LNCaP clone FGC (cell line): ENCODE results near the gene CKAP2.

ENCODE experiments used
- DNase-seq: peaks from one replicate; pipeline ENCODE4 v3.0.0-alpha.2; 2011; ENCODE audit warnings: low read depth
- H3K4me3 ChIP-seq: 2 replicates; pipeline ENCODE4 v1.5.1; 2011; ENCODE audit warnings: mild to moderate bottlenecking, low read depth, low read length, control low read depth
- TF ChIP-seq, protein P1 (sequence below): IDR thresholded peaks from 2 replicates; pipeline ENCODE4 v1.5.1; 2012; ENCODE audit warnings: mild to moderate bottlenecking; ENCODE audit not compliant: control insufficient read depth, insufficient read depth; ENCODE audit errors: extremely low read depth

The CKAP2 gene

DNA sequence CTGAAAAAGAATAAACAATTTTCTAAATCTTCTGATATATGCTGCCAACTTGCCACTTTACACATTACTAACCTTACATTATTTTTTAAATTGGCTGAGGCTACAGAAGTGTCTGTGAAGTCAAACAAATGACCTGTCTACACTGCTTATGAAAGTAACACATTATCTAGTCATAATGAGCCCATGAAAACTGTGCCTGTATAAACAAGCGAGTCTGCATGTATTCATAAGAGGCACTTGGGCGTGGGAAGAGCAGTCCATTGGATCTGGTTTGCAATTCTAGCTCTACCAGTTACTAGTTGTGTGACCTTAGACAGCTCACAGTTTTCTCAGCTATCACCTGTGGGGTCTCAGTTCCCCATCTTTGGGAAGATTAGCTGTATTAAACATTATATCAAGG is 7.9 kb upstream of the CKAP2 start:
- H3K4me3 ChIP-seq, result no peak overlapping the region
- TF ChIP-seq, protein P1, sequence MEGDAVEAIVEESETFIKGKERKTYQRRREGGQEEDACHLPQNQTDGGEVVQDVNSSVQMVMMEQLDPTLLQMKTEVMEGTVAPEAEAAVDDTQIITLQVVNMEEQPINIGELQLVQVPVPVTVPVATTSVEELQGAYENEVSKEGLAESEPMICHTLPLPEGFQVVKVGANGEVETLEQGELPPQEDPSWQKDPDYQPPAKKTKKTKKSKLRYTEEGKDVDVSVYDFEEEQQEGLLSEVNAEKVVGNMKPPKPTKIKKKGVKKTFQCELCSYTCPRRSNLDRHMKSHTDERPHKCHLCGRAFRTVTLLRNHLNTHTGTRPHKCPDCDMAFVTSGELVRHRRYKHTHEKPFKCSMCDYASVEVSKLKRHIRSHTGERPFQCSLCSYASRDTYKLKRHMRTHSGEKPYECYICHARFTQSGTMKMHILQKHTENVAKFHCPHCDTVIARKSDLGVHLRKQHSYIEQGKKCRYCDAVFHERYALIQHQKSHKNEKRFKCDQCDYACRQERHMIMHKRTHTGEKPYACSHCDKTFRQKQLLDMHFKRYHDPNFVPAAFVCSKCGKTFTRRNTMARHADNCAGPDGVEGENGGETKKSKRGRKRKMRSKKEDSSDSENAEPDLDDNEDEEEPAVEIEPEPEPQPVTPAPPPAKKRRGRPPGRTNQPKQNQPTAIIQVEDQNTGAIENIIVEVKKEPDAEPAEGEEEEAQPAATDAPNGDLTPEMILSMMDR, result no peak

DNA sequence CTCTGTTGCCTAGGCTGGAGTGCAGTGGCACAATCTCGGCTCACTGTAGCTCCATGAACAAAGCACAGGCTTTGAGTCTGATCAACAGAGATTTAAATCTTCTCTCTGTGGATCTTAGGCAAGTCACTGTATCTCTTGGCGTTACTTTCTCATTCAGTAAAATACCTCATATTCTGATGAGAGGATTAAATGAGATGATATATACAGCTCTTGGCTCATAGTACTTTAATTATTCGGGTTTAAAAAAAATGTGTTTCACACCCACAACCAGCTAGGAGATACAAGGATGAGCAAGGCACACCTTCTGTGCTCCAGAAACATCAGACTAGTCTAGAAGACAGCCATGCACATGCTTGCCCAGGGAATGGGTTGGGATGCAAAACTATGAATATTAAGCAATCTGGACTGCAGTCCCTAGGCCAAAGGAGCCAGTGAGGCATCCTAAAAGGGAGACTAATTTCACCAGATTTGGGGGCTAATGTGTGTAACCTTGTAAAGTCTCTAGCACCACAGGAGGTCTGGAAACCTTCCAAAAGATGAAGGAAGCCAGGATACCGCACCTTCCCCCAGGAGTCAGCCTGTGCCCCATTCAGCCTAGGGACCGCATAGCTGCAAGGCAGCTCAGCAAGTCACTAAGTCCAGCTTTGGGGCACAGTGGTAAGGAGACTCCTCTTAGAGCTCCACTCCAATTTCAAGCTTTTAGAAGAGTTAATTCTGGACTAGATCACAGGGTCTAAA is 7.3 kb upstream of the CKAP2 start:
- no peak overlapping the region for H3K4me3 ChIP-seq
- DNase-seq, result no peak
- TF ChIP-seq, protein P1, result no peak

More for the DNA sequence above, 7.9 kb upstream of the CKAP2 start:
- DNase-seq, result no peak

DNA sequence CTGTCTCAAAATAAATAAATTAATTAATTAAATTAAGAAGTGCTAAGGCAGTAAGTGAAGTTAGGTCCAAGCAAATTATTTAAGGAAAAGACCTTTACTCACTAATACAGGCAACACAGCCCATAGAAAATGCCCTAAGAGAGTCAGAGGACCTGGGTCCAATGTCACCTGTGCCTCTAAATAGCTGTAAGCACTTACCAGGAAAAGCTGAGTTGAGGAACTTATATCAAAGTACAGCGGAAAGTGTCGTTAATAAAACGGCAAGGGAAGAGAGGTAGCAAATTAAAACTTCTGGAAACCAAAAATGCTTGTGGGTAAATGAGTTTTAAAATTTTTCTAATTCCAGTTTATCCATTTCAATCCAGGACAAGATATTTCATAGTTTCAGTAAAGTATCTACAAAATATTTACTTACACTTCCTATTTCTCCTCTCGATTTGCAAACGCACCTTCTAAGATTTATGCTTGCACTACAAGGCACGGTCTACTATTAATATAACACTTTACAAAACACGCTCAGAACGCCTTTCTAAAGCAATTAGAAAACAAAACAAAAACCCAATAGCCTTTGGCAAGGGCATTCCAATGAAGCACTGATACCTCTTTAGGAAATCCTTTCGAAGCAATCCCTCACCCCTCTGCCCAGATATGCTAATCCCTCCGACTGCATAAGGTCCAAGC is 5.8 kb upstream of the CKAP2 start:
- TF ChIP-seq, protein P1, result no peak
- no peak for DNase-seq

DNA sequence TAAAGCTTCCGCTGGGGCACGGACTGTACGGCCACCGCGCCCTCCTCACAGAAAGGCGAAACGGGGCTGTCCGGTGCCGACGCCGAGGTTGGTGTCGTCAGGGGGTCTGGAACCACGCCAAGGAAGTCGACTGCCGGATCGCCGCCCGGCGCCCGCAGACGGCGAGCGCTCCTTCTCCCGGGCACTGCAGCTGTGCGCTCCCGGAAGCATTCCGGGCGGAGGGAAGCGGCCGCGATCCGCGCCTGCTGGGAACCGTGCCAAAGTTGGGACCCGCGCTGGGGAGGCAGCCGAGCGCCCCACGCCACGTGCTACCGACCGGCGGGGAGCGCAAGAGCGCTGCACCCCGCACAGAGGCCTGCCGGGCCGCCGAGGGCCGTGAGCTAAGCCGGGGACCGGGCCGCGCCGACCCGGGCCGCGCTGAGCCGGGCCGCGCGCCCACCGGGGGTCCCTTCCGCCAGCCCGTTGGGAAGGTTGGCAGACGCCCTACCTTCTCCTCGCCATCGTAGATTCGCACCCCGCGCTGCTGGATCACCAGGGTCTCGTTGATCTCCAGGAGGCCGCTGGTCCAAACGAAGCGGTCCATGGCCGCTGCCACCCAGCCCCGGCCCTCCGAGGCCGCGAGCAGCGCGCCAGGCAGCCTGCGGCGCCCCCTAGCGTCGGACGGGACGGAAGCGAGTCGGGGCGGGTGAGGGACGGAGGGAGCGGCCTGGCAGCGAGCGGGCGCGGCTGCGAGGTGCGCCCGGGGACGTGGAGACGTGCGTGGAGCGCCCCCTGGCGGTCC is 5.1 kb upstream of the CKAP2 start, which contains the start of gene VPS36:
Gene VPS36 (minus strand): TSS at position 623 of the 781 bp plus-strand sequence. CDS start 40 bp downstream, at position 583.
- TF ChIP-seq, protein P1, result peak; percentile 99
- no peak for DNase-seq
- peak within 1 kb of the TSS; percentile 60 for H3K4me3 ChIP-seq

More for the DNA sequence above, 5.8 kb upstream of the CKAP2 start:
- H3K4me3 ChIP-seq, result peak overlapping the region; percentile 60

DNA sequence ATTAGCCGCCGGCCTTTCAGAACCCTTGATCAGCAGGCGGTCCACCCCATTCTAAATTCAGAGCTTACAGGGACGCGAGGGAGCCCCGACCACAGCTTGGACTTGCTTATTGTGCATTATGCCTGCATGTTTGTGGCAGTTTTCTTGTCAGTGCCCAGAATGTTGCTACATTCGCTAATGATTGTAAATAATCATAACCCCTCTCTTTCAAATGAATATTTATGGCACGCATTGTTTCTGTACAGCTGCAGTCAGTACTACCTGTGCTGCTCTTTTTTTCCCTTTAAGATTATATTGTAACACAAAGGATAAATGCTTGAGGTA is 4.5 kb upstream of the CKAP2 start:
- H3K4me3 ChIP-seq, result no peak overlapping the region
- TF ChIP-seq, protein P1, result no peak
- DNase-seq, result no peak

DNA sequence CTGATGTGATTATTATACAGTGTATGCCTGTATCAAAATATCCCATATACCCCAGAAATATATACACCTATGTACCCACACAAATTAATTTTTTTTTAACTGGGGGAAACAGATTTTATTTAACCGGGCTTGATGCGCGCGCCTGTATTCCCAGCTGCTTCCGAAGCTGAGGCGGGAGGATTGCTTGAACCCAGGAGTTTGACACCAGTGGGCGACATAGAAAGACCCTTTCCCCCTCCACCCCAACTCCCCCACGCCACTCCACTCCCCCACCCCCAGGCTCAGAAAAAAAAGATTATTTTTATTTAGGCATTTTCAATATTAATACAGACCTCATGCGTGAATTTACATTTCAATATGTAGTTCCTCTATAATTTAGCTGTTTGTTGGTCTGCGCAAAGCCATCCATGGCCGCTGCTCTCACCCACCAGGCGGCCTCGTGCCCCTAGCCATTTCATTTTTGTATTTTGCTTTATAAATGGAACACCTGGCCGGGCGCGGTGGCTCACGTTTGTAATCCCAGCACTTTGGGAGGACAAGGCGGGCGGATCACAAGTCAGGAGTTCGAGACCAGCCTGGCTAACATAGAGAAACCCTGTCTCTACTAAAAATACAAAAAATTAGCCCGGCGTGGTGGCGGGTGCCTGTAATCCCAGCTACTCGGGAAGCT is 4.0 kb upstream of the CKAP2 start:
- no peak for DNase-seq
- no peak overlapping the region for H3K4me3 ChIP-seq
- TF ChIP-seq, protein P1, result no peak
